Activated T-helper 1 cell treated with anti-CD3 and anti-CD28 coated beads, Interleukin-12 subunit alpha, Interleukin-12 subunit beta, Interleukin-2, Interleukin-4 antibody, amounts not matched to agents 30 ng/mL and 10 ng/mL and 1 ng/mL, durations not matched to agents 14 hours and 24 hours and 36 hours (primary cell): ENCODE measurements around the gene GJB2. TPM values are rescaled to one million over a fixed set of nuclear protein-coding genes. Genes with fewer than 3 reads are reported as not detected.
"Not testable (repeated sequence)": the region's sequence is repeated elsewhere in the genome, so short reads cannot be mapped to it uniquely, and the experiment has no call there.

ENCODE experiments used
- DNase-seq: peaks from one replicate; pipeline ENCODE4 v3.0.0; 2021; ENCODE audit warnings: low spot score
- H3K27ac Mint-ChIP-seq: one replicate; pipeline ENCODE4 v1.8.0; 2021; ENCODE audit warnings: mild to moderate bottlenecking, mixed read lengths
- H3K27me3 Mint-ChIP-seq: one replicate; pipeline ENCODE4 v1.8.0; 2022; ENCODE audit warnings: mild to moderate bottlenecking, moderate library complexity, mixed read lengths; ENCODE audit not compliant: insufficient read depth
- H3K36me3 Mint-ChIP-seq: one replicate; pipeline ENCODE4 v1.8.0; 2021; ENCODE audit warnings: low read depth, mixed read lengths
- H3K4me1 Mint-ChIP-seq: one replicate; pipeline ENCODE4 v1.8.0; 2021; ENCODE audit warnings: low read depth, mixed read lengths
- H3K4me3 Mint-ChIP-seq: one replicate; pipeline ENCODE4 v1.8.0; 2021; ENCODE audit warnings: mild to moderate bottlenecking, moderate library complexity, mixed read lengths
- H3K9me3 Mint-ChIP-seq: one replicate; pipeline ENCODE4 v1.8.0; 2021; ENCODE audit warnings: mixed read lengths
- intact Hi-C: fragments of 100-400 bp; cut with micrococcal nuclease; formaldehyde crosslinking; loops from one replicate; pipeline ENCODE4 v1.15.1; 2024
- total RNA-seq: library from RNA; stranded (reverse); gene quantifications from 2 replicates; pipeline ENCODE4 v1.2.3, GENCODE V29; 2022

Gene GJB2
- total RNA-seq, 1 donor from 2014 or later: 2.9 TPM

GRCh38 chr13:20171364-20171763 lies 21.4 kb downstream of the GJB2 start:
- H3K36me3 Mint-ChIP-seq: no peaks in the 10 kb centered on the region
- DNase-seq: no peak
- no peak overlapping the region for H3K27ac Mint-ChIP-seq
- intact Hi-C loops: no loop called here
- no peaks in the 10 kb centered on the region for H3K9me3 Mint-ChIP-seq
- H3K4me1 Mint-ChIP-seq: peaks cover 13% of the 10 kb centered on the region
- H3K27me3 Mint-ChIP-seq: peaks cover 47% of the 10 kb centered on the region
- no peak overlapping the region for H3K4me3 Mint-ChIP-seq

GRCh38 chr13:20170921-20171320 lies 21.8 kb downstream of the GJB2 start:
- peaks cover 47% of the 10 kb centered on the region for H3K27me3 Mint-ChIP-seq
- no peak overlapping the region for H3K4me3 Mint-ChIP-seq

GRCh38 chr13:20168396-20168795 lies 24.3 kb downstream of the GJB2 start:
- intact Hi-C loops: loop anchor here (10.0 kb wide), 1 partner anchor 484 kb away; no protein-coding TSS in a partner anchor
- Mint-ChIP-seq H3K9me3 (no peaks in the 10 kb centered on the region), H3K27ac (no peak overlapping the region), H3K4me3 (no peak overlapping the region), H3K27me3 (peaks cover 34% of the 10 kb centered on the region), H3K4me1 (peaks cover 6% of the 10 kb centered on the region), H3K36me3 (no peaks in the 10 kb centered on the region)
- no peak for DNase-seq

More at GRCh38 chr13:20170921-20171320, 21.8 kb downstream of the GJB2 start:
- H3K9me3 Mint-ChIP-seq: no peaks in the 10 kb centered on the region
- no peaks in the 10 kb centered on the region for H3K36me3 Mint-ChIP-seq
- H3K4me1 Mint-ChIP-seq: peaks cover 13% of the 10 kb centered on the region
- no peak for DNase-seq
- intact Hi-C loops: no loop called here
- no peak overlapping the region for H3K27ac Mint-ChIP-seq

- Mint-ChIP-seq H3K4me3 (no peak overlapping the region), H3K9me3 (no peaks in the 10 kb centered on the region), H3K36me3 (no peaks in the 10 kb centered on the region), H3K4me1 (peaks cover 12% of the 10 kb centered on the region), H3K27ac (no peak overlapping the region), H3K27me3 (peaks cover 40% of the 10 kb centered on the region)
- intact Hi-C loops: loop anchor here (10.0 kb wide), 1 partner anchor 481 kb away; no protein-coding TSS in a partner anchor
- no peak for DNase-seq
These were observed 27.1 kb downstream of the GJB2 start for GRCh38 chr13:20165417-20166257.

- Mint-ChIP-seq H3K4me3 (peak overlapping the region; percentile 77), H3K9me3 (no peaks in the 10 kb centered on the region), H3K27me3 (peaks cover 48% of the 10 kb centered on the region), H3K27ac (peak overlapping the region; percentile 23), H3K36me3 (peaks cover 2% of the 10 kb centered on the region), H3K4me1 (peaks cover 17% of the 10 kb centered on the region)
- DNase-seq: no peak
- intact Hi-C loops: loop anchor here (2.0 to 10.0 kb wide), 5 partner anchors 33 to 1510 kb away; partner anchors contain the start of genes FGF9 and ZMYM5
These were observed 30.8 kb downstream of the GJB2 start for GRCh38 chr13:20161951-20162300.

- no peak overlapping the region for H3K27ac Mint-ChIP-seq
- H3K9me3 Mint-ChIP-seq: no peaks in the 10 kb centered on the region
- peaks cover 2% of the 10 kb centered on the region for H3K36me3 Mint-ChIP-seq
- peaks cover 17% of the 10 kb centered on the region for H3K4me1 Mint-ChIP-seq
- H3K4me3 Mint-ChIP-seq: peak overlapping the region; percentile 77
- peaks cover 49% of the 10 kb centered on the region for H3K27me3 Mint-ChIP-seq
- intact Hi-C loops: loop anchor here (5.0 to 10.0 kb wide), 4 partner anchors 114 to 1511 kb away; partner anchors contain the start of genes FGF9 and ZMYM5
- DNase-seq: peak; percentile 30
These were observed 31.3 kb downstream of the GJB2 start for GRCh38 chr13:20161275-20161950.

GRCh38 chr13:20160306-20161274 lies 32.1 kb downstream of the GJB2 start, which contains the start of gene GJA3:
Gene GJA3 (minus strand): TSS chr13:20161052. CDS start chr13:20143288, 17,764 bp downstream.
- intact Hi-C loops: loop anchor here (5.0 to 10.0 kb wide), 4 partner anchors 113 to 1512 kb away; partner anchors contain the start of genes FGF9 and ZMYM5

GRCh38 chr13:20159646-20160305 lies 33.0 kb downstream of the GJB2 start:
- peak overlapping the region; percentile 62 for H3K27ac Mint-ChIP-seq
- no peak for DNase-seq
- H3K36me3 Mint-ChIP-seq: peaks cover 2% of the 10 kb centered on the region
- H3K27me3 Mint-ChIP-seq: peaks cover 52% of the 10 kb centered on the region
- H3K9me3 Mint-ChIP-seq: no peaks in the 10 kb centered on the region
- intact Hi-C loops: loop anchor here (5.0 to 10.0 kb wide), 4 partner anchors 112 to 1513 kb away; partner anchors contain the start of genes FGF9 and ZMYM5
- H3K4me3 Mint-ChIP-seq: peak overlapping the region; percentile 84
- H3K4me1 Mint-ChIP-seq: peaks cover 17% of the 10 kb centered on the region

More at GRCh38 chr13:20160306-20161274, 32.1 kb downstream of the GJB2 start, which contains the start of gene GJA3:
- Mint-ChIP-seq H3K9me3 (no peaks in the 10 kb centered on the region), H3K4me1 (peaks cover 17% of the 10 kb centered on the region), H3K27me3 (peaks cover 47% of the 10 kb centered on the region), H3K36me3 (peaks cover 2% of the 10 kb centered on the region), H3K27ac (peak within 1 kb of the TSS; percentile 67), H3K4me3 (peak within 1 kb of the TSS; percentile 84)
- DNase-seq: peak; percentile 30

- H3K27ac Mint-ChIP-seq: no peak overlapping the region
- H3K27me3 Mint-ChIP-seq: peaks cover 61% of the 10 kb centered on the region
- H3K36me3 Mint-ChIP-seq: peaks cover 2% of the 10 kb centered on the region
- no peak overlapping the region for H3K4me3 Mint-ChIP-seq
- H3K4me1 Mint-ChIP-seq: peaks cover 17% of the 10 kb centered on the region
- intact Hi-C loops: no loop called here
- H3K9me3 Mint-ChIP-seq: no peaks in the 10 kb centered on the region
- no peak for DNase-seq
These were observed 35.5 kb downstream of the GJB2 start for GRCh38 chr13:20157151-20157796.

GRCh38 chr13:20156702-20157101 lies 36.0 kb downstream of the GJB2 start:
- H3K4me3 Mint-ChIP-seq: no peak overlapping the region
- peaks cover 59% of the 10 kb centered on the region for H3K27me3 Mint-ChIP-seq
- H3K36me3 Mint-ChIP-seq: peaks cover 2% of the 10 kb centered on the region
- no peak for DNase-seq
- intact Hi-C loops: no loop called here
- H3K4me1 Mint-ChIP-seq: peaks cover 12% of the 10 kb centered on the region
- H3K27ac Mint-ChIP-seq: no peak overlapping the region
- H3K9me3 Mint-ChIP-seq: no peaks in the 10 kb centered on the region

GRCh38 chr13:20153290-20153689 lies 39.4 kb downstream of the GJB2 start:
- intact Hi-C loops, H3K4me3 Mint-ChIP-seq, DNase-seq, H3K9me3 Mint-ChIP-seq, H3K27ac Mint-ChIP-seq, H3K36me3 Mint-ChIP-seq, H3K4me1 Mint-ChIP-seq: not testable (repeated sequence)
- peaks cover 51% of the 10 kb centered on the region for H3K27me3 Mint-ChIP-seq
